Prostate gland (tissue), 2 donors: ENCODE results near the gene DAAM1.

Source experiments
- CTCF ChIP-seq, 4 experiments: fragments of 200-600 bp in 2 of 4; fragments of 450-650 bp in 2 of 4; sonication (generic) in 2 of 4; IDR thresholded peaks; 1 replicate in 3 of 4; 2 replicates in 1 of 4; pipeline ENCODE4 v1.5.1; 2016 to 2019; ENCODE audit warnings: antibody characterized with exemption in 4 of 4, mild to moderate bottlenecking in 2 of 4, moderate library complexity in 2 of 4
- POLR2AphosphoS5 ChIP-seq: sonication (generic); formaldehyde crosslinking; IDR thresholded peaks from one replicate; pipeline ENCODE4 v1.6.1; 2017; ENCODE audit warnings: antibody characterized with exemption

GRCh38 chr14:59336098-59336497 lies 147.6 kb downstream of the DAAM1 start:
- TF ChIP-seq CTCF (IDR thresholded peaks at IDR 0.05) (no peak), POLR2AphosphoS5 (no peak)
